ENCODE measurements around the gene CDC42EP2. TPM values are rescaled to one million over a fixed set of nuclear protein-coding genes. Genes with fewer than 3 reads are reported as not detected.

CDC42EP2 gene
- total RNA-seq, 1 experiment from 2014 or later, result 8.1 TPM

DNA sequence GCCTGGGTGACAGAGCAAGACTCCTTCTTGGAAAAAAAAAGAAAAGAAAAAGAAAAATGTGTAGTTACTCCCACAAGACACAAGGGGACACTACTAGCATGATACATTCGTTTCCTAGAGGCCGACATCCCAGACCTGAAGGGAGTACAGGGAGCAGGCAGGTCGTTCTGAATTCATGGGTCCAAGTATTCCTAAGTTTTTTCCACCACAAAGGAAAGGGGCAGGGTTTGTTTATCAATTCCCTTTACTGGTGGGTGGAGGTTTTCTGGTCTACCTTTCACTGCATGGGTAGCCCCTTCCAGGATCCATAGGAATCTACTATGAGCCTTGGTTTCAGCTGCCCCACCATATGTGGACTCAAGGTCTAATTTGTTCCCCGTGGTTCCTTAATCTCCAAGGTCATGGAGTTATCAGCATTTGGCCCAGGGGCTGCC lies 51.7 kb downstream of the CDC42EP2 start:
- TF ChIP-seq, protein P1, sequence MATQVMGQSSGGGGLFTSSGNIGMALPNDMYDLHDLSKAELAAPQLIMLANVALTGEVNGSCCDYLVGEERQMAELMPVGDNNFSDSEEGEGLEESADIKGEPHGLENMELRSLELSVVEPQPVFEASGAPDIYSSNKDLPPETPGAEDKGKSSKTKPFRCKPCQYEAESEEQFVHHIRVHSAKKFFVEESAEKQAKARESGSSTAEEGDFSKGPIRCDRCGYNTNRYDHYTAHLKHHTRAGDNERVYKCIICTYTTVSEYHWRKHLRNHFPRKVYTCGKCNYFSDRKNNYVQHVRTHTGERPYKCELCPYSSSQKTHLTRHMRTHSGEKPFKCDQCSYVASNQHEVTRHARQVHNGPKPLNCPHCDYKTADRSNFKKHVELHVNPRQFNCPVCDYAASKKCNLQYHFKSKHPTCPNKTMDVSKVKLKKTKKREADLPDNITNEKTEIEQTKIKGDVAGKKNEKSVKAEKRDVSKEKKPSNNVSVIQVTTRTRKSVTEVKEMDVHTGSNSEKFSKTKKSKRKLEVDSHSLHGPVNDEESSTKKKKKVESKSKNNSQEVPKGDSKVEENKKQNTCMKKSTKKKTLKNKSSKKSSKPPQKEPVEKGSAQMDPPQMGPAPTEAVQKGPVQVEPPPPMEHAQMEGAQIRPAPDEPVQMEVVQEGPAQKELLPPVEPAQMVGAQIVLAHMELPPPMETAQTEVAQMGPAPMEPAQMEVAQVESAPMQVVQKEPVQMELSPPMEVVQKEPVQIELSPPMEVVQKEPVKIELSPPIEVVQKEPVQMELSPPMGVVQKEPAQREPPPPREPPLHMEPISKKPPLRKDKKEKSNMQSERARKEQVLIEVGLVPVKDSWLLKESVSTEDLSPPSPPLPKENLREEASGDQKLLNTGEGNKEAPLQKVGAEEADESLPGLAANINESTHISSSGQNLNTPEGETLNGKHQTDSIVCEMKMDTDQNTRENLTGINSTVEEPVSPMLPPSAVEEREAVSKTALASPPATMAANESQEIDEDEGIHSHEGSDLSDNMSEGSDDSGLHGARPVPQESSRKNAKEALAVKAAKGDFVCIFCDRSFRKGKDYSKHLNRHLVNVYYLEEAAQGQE (IDR thresholded peaks at IDR 0.05; ENCODE audit: insufficient read depth in 1 of 2, low read depth in 2 of 2, low read length in 1 of 2), result no peak
- TF ChIP-seq, protein P2, sequence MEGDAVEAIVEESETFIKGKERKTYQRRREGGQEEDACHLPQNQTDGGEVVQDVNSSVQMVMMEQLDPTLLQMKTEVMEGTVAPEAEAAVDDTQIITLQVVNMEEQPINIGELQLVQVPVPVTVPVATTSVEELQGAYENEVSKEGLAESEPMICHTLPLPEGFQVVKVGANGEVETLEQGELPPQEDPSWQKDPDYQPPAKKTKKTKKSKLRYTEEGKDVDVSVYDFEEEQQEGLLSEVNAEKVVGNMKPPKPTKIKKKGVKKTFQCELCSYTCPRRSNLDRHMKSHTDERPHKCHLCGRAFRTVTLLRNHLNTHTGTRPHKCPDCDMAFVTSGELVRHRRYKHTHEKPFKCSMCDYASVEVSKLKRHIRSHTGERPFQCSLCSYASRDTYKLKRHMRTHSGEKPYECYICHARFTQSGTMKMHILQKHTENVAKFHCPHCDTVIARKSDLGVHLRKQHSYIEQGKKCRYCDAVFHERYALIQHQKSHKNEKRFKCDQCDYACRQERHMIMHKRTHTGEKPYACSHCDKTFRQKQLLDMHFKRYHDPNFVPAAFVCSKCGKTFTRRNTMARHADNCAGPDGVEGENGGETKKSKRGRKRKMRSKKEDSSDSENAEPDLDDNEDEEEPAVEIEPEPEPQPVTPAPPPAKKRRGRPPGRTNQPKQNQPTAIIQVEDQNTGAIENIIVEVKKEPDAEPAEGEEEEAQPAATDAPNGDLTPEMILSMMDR (IDR thresholded peaks at IDR 0.05), result peak; percentile 96
- no peak overlapping the region for H3K4me3 ChIP-seq (ENCODE audit: low read depth in 2 of 2, low read length in 2 of 2)
- H3K4me1 ChIP-seq (ENCODE audit: control insufficient read depth, insufficient read depth, low read length), result peaks cover 7% of the 10 kb centered on the region
- ChIA-PET POLR2A (no interaction called here), CTCF (no interaction called here)
- H3K27me3 ChIP-seq (ENCODE audit: control insufficient read depth, insufficient read depth, low read length), result no peaks in the 10 kb centered on the region
- intact Hi-C loops (cut with micrococcal nuclease; ENCODE audit: unreplicated experiment) (loop anchor here (1.0 kb wide), 1 partner anchor 144 kb away; no protein-coding TSS in a partner anchor), in situ Hi-C loops (cut with HindIII; ENCODE audit: low pct_unique_long_range_greater_than_20kb, low sequenced_read_pairs) (no loop called here)
- no TSS peak for BruUV-seq (replicated peaks)
- ATAC-seq, result peak; percentile 92
- DNase-seq (ENCODE audit: low read depth, low spot score), result peak; percentile 60
- peak overlapping the region; percentile 59 for H3K27ac ChIP-seq (ENCODE audit: low read length)
- H3K36me3 ChIP-seq (ENCODE audit: control insufficient read depth, insufficient read depth, low read length), result no peaks in the 10 kb centered on the region
- no peaks in the 10 kb centered on the region for H3K9me3 ChIP-seq (ENCODE audit: control insufficient read depth, insufficient read depth, low read depth, low read length)

DNA sequence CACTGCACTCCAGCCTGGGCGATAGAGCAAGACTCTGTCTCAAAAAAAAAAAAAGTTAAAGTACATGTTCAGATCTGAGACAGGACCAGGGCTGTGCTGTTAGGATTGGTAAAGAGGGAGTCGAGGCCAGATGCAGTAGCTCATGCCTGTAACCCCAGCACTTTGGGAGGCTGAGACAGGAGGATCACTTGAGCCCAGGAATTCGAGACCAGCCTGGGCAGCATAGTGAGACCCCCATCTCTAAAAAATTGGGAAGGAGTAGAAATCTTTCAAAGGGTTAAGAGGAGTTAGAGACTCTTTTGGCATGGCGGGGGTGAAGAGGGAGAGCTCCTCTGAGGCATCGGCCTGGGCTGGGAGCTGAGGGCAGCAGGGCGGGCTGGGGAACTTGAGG lies 56.0 kb downstream of the CDC42EP2 start:
- ATAC-seq (no peak), DNase-seq (ENCODE audit: low read depth, low spot score) (no peak)
- no TSS peak for BruUV-seq (replicated peaks)
- peaks cover 7% of the 10 kb centered on the region for H3K4me1 ChIP-seq (ENCODE audit: control insufficient read depth, insufficient read depth, low read length)
- TF ChIP-seq POLR2AphosphoS5 (IDR thresholded peaks at IDR 0.05; ENCODE audit: low read depth, low read length) (no peak), SIN3A (IDR thresholded peaks at IDR 0.05; ENCODE audit: borderline replicate concordance, insufficient read depth, low read depth, low read length) (no peak), TCF7L2 (IDR thresholded peaks at IDR 0.05; ENCODE audit: low read depth, low read length) (no peak)
- TF ChIP-seq, protein P1 (IDR thresholded peaks at IDR 0.05; ENCODE audit: insufficient read depth in 1 of 2, low read depth in 2 of 2, low read length in 1 of 2), result no peak
- TF ChIP-seq, protein P2 (IDR thresholded peaks at IDR 0.05), result no peak
- H3K27ac ChIP-seq (ENCODE audit: low read length), result no peak overlapping the region
- H3K36me3 ChIP-seq (ENCODE audit: control insufficient read depth, insufficient read depth, low read length), result no peaks in the 10 kb centered on the region
- in situ Hi-C loops (cut with HindIII; ENCODE audit: low pct_unique_long_range_greater_than_20kb, low sequenced_read_pairs) (no loop called here), intact Hi-C loops (cut with micrococcal nuclease; ENCODE audit: unreplicated experiment) (no loop called here)
- no peaks in the 10 kb centered on the region for H3K9me3 ChIP-seq (ENCODE audit: control insufficient read depth, insufficient read depth, low read depth, low read length)
- H3K27me3 ChIP-seq (ENCODE audit: control insufficient read depth, insufficient read depth, low read length), result no peaks in the 10 kb centered on the region
- H3K4me3 ChIP-seq (ENCODE audit: low read depth in 2 of 2, low read length in 2 of 2), result no peak overlapping the region
- CTCF ChIA-PET, result interaction anchor here (0.6 kb wide), 1 partner anchor 199 kb away, joined by 3 read pairs; the partner anchor contains the start of gene ZNRD2
- POLR2A ChIA-PET, result interaction anchor here (0.6 to 0.8 kb wide), 3 partner anchors 52 to 129 kb away, joined by 3 to 7 read pairs (median 5); partner anchors contain the start of gene NEAT1

Other genes starting within 250 kb of the CDC42EP2 start
- 92.9 TPM for gene CDCA5, start 230.8 kb upstream of the CDC42EP2 start, total RNA-seq (2021; ENCODE audit: unreplicated experiment)
- gene ZFPL1, start 230.6 kb upstream of the CDC42EP2 start, total RNA-seq (2021; ENCODE audit: unreplicated experiment), result 68.4 TPM
- gene VPS51, start 218.7 kb upstream of the CDC42EP2 start, total RNA-seq (2021; ENCODE audit: unreplicated experiment), result 101 TPM
- gene TM7SF2, start 203.0 kb upstream of the CDC42EP2 start, total RNA-seq (2021; ENCODE audit: unreplicated experiment), result 85.4 TPM
- gene ZNHIT2, start 197.2 kb upstream of the CDC42EP2 start, total RNA-seq (2021; ENCODE audit: unreplicated experiment), result 27.1 TPM
- 1,001 TPM for gene FAU, start 192.7 kb upstream of the CDC42EP2 start, total RNA-seq (2021; ENCODE audit: unreplicated experiment)
- gene MRPL49, start 192.5 kb upstream of the CDC42EP2 start, total RNA-seq (2021; ENCODE audit: unreplicated experiment), result 111 TPM
- gene SYVN1, start 180.3 kb upstream of the CDC42EP2 start, total RNA-seq (2021; ENCODE audit: unreplicated experiment), result 64.3 TPM
- not detected for gene SPDYC, start 144.6 kb upstream of the CDC42EP2 start, total RNA-seq (2021; ENCODE audit: unreplicated experiment)
- 256 TPM for gene CAPN1, start 132.9 kb upstream of the CDC42EP2 start, total RNA-seq (2021; ENCODE audit: unreplicated experiment)
- 39.0 TPM for gene POLA2, start 52.9 kb upstream of the CDC42EP2 start, total RNA-seq (2021; ENCODE audit: unreplicated experiment)
- 97.0 TPM for gene DPF2, start 19.0 kb downstream of the CDC42EP2 start, total RNA-seq (2021; ENCODE audit: unreplicated experiment)
- 2.4 TPM for gene TIGD3, start 39.9 kb downstream of the CDC42EP2 start, total RNA-seq (2021; ENCODE audit: unreplicated experiment)
- gene SLC25A45, start 67.8 kb downstream of the CDC42EP2 start, total RNA-seq (2021; ENCODE audit: unreplicated experiment), result 9.8 TPM
- 85.8 TPM for gene FRMD8, start 71.8 kb downstream of the CDC42EP2 start, total RNA-seq (2021; ENCODE audit: unreplicated experiment)
- gene NEAT1, start 107.9 kb downstream of the CDC42EP2 start, total RNA-seq (2021; ENCODE audit: unreplicated experiment), result 731 TPM
- 13,645 TPM for gene MALAT1, start 184.2 kb downstream of the CDC42EP2 start, total RNA-seq (2021; ENCODE audit: unreplicated experiment)
- 117 TPM for gene SCYL1, start 210.2 kb downstream of the CDC42EP2 start, total RNA-seq (2021; ENCODE audit: unreplicated experiment)
- gene LTBP3, start 243.5 kb downstream of the CDC42EP2 start, total RNA-seq (2021; ENCODE audit: unreplicated experiment), result 133 TPM